Transverse colon (tissue), 4 donors: Measurements from ENCODE around the gene PRPH2. TPM values are rescaled to one million over a fixed set of nuclear protein-coding genes. Genes with fewer than 3 reads are reported as not detected.

Experiments
- DNase-seq: peaks from one replicate; pipeline ENCODE4 v3.0.0-alpha.2; 2019
- H3K27ac ChIP-seq, 4 donors: fragments of 200-600 bp; sonication (generic); 2 replicates each; pipeline ENCODE4 v1.5.1; 2016 to 2018; ENCODE audit warnings: inconsistent platforms in 4 of 4
- H3K27me3 ChIP-seq: fragments of 200-600 bp; sonication (generic); 2 replicates; pipeline ENCODE4 v1.5.1; 2017; ENCODE audit warnings: inconsistent platforms
- H3K36me3 ChIP-seq, 4 donors: fragments of 200-600 bp; sonication (generic); 2 replicates each; pipeline ENCODE4 v1.5.1; 2017 to 2019; ENCODE audit warnings: inconsistent platforms in 4 of 4
- H3K4me1 ChIP-seq, 4 donors: fragments of 200-600 bp; sonication (generic); 2 replicates each; pipeline ENCODE4 v1.5.1; 2017 to 2020; ENCODE audit warnings: inconsistent platforms in 4 of 4
- H3K4me3 ChIP-seq, 4 donors: fragments of 200-600 bp; sonication (generic); 1 replicate in 1 of 4; 2 replicates in 3 of 4; pipeline versions ENCODE4 v1.5.1 to v1.6.1; 2017 to 2019; ENCODE audit warnings: inconsistent platforms in 4 of 4
- H3K9me3 ChIP-seq, 2 donors: fragments of 200-600 bp; sonication (generic); 2 replicates each; pipeline ENCODE4 v1.5.1; 2017 to 2019; ENCODE audit warnings: inconsistent platforms in 2 of 2
- EP300 ChIP-seq: sonication (generic); formaldehyde crosslinking; IDR thresholded peaks from one replicate; pipeline ENCODE4 v1.6.1; 2017; ENCODE audit warnings: antibody characterized with exemption, low read depth
- POLR2A ChIP-seq: fragments of 450-650 bp; IDR thresholded peaks from one replicate; pipeline ENCODE4 v1.6.1; 2016; ENCODE audit warnings: antibody characterized with exemption, mild to moderate bottlenecking, moderate library complexity
- POLR2AphosphoS5 ChIP-seq, 3 donors: sonication (generic); formaldehyde crosslinking; IDR thresholded peaks; one replicate each; pipeline ENCODE4 v1.6.1; 2016; ENCODE audit warnings: antibody characterized with exemption in 3 of 3
- WGBS, 2 donors: methylation state at CpG; one replicate each; pipeline ENCODE4 v1.1.5; 2018; ENCODE audit warnings: low coverage in 1 of 2; 5-methylcytosine and 5-hydroxymethylcytosine counted together
- in situ Hi-C, 4 donors: fragments of 200-750 bp; cut with MboI; loops; one replicate each; pipeline versions ENCODE4 v1.15.0 to v1.15.1; 2017; ENCODE audit warnings: low sequenced_read_pairs in 3 of 4, low pct_ligation_motif_present in 1 of 4, low pct_unique_long_range_greater_than_20kb in 1 of 4
- intact Hi-C: fragments of 100-400 bp; cut with DNase I; formaldehyde crosslinking; loops from one replicate; pipeline ENCODE4 v1.15.1; 2023; ENCODE audit warnings: low total_unique reads
- total RNA-seq, 4 donors: library from RNA; depleted of rRNA; stranded (reverse); fragments of >200 nt; gene quantifications; one replicate each; pipeline ENCODE4 v1.1.0, GENCODE V29; 2016
- TF ChIP-seq, protein P1 (sequence below), 5 experiments: fragments of 200-600 bp in 3 of 5; fragments of 450-650 bp in 2 of 5; sonication (generic) in 3 of 5; IDR thresholded peaks; 1 replicate in 2 of 5; 2 replicates in 3 of 5; pipeline ENCODE4 v1.5.1; 2016 to 2017; ENCODE audit warnings: antibody characterized with exemption in 5 of 5, inconsistent platforms in 3 of 5, mild to moderate bottlenecking in 2 of 5, moderate library complexity in 1 of 5

Gene PRPH2
- total RNA-seq, 4 donors from 2014 or later: 0.27 to 1.1 (median 0.32) TPM; not detected in 1

- in situ Hi-C loops: no loop called here
These were observed 36.5 kb upstream of the PRPH2 start for GRCh38 chr6:42758756-42759430.

DNA sequence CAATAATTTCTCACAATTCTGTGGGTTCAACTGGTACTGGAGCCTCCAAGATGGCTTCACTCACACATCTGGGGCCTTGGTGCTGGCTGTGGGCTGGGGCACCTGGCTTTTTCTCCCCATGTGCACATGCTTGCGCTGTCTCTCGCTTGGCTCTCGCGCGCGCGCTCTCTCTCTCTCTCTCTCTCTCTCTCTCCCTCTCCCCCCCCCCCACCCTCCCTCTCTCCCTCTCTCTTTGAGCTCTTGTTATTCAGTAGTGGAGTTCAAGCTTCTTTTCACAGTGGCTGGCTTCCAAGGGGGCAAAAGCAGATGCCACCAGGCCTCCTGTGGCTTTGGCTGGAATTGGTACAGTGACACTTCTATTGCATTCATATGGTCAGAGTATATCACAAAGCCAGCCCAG is 34.3 kb upstream of the PRPH2 start:
- peaks cover 0 to 3% (median under 1%) of the 10 kb centered on the region in 4 donors for H3K4me1 ChIP-seq
- no peaks in the 10 kb centered on the region for H3K27me3 ChIP-seq
- no peaks in the 10 kb centered on the region for H3K36me3 ChIP-seq
- TF ChIP-seq, protein P1, sequence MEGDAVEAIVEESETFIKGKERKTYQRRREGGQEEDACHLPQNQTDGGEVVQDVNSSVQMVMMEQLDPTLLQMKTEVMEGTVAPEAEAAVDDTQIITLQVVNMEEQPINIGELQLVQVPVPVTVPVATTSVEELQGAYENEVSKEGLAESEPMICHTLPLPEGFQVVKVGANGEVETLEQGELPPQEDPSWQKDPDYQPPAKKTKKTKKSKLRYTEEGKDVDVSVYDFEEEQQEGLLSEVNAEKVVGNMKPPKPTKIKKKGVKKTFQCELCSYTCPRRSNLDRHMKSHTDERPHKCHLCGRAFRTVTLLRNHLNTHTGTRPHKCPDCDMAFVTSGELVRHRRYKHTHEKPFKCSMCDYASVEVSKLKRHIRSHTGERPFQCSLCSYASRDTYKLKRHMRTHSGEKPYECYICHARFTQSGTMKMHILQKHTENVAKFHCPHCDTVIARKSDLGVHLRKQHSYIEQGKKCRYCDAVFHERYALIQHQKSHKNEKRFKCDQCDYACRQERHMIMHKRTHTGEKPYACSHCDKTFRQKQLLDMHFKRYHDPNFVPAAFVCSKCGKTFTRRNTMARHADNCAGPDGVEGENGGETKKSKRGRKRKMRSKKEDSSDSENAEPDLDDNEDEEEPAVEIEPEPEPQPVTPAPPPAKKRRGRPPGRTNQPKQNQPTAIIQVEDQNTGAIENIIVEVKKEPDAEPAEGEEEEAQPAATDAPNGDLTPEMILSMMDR (IDR thresholded peaks at IDR 0.05): no peak
- TF ChIP-seq EP300 (no peak), POLR2AphosphoS5 (IDR thresholded peaks at IDR 0.05) (no peak), POLR2A (no peak)
- H3K27ac ChIP-seq: no peak overlapping the region
- no peak overlapping the region for H3K4me3 ChIP-seq
- intact Hi-C loops: no loop called here
- in situ Hi-C loops: no loop called here
- H3K9me3 ChIP-seq: no peaks in the 10 kb centered on the region
- WGBS, 2 donors: 95% methylated on average over 7 of the region's 7 CpGs; no CpG with 5 or more reads in 1 of the 2 donors
- no peak for DNase-seq

More at GRCh38 chr6:42758756-42759430, 36.5 kb upstream of the PRPH2 start:
- H3K27ac ChIP-seq: no peak overlapping the region
- DNase-seq: no peak
- no peaks in the 10 kb centered on the region for H3K36me3 ChIP-seq
- intact Hi-C loops: no loop called here
- H3K27me3 ChIP-seq: no peaks in the 10 kb centered on the region
- H3K4me1 ChIP-seq: peaks cover 0 to 16% (median 7%) of the 10 kb centered on the region in 4 donors
- TF ChIP-seq POLR2AphosphoS5 (IDR thresholded peaks at IDR 0.05) (no peak), EP300 (no peak), POLR2A (no peak)
- TF ChIP-seq, protein P1 (IDR thresholded peaks at IDR 0.05): no peak
- H3K9me3 ChIP-seq: no peaks in the 10 kb centered on the region
- H3K4me3 ChIP-seq: no peak overlapping the region
- WGBS, 2 donors: 84% methylated on average over 3 of the region's 3 CpGs; no CpG with 5 or more reads in 1 of the 2 donors

DNA sequence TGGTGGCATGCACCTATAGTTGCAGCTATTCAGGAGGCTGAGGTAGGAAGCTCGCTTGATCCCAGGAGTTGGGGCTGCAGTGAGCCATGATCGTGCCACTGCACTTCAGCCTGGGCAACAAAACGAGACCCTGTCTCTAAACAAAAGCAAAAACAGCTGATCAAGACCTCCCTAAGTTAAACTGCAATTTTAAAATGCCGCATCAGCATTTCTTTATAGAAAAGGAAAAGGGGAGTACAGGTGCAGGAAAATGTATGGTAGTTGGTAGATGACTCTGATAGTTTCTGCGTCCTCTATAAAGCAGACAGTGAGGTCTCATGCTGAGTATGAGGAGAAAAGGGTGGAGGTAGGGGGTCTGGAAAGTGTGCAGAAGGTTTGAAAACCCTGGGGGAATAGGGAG is 32.4 kb upstream of the PRPH2 start:
- no peaks in the 10 kb centered on the region for H3K36me3 ChIP-seq
- no peaks in the 10 kb centered on the region for H3K27me3 ChIP-seq
- H3K4me3 ChIP-seq: no peak overlapping the region
- H3K4me1 ChIP-seq: peaks cover 0 to 5% (median 2%) of the 10 kb centered on the region in 4 donors
- in situ Hi-C loops: no loop called here
- H3K9me3 ChIP-seq: no peaks in the 10 kb centered on the region
- 94 to 100% methylated on average over 2 to 5 of the region's 5 CpGs for WGBS, 2 donors
- TF ChIP-seq, protein P1 (IDR thresholded peaks at IDR 0.05): no peak
- no peak for DNase-seq
- H3K27ac ChIP-seq: no peak overlapping the region
- intact Hi-C loops: no loop called here

GRCh38 chr6:42751055-42751454 is 28.7 kb upstream of the PRPH2 start:
- Histone ChIP-seq H3K9me3 (no peaks in the 10 kb centered on the region), H3K4me1 (peaks cover 8 to 17% (median 13%) of the 10 kb centered on the region in 4 donors), H3K27me3 (no peaks in the 10 kb centered on the region), H3K36me3 (no peaks in the 10 kb centered on the region), H3K4me3 (no peak overlapping the region), H3K27ac (no peak overlapping the region)
- no peak for DNase-seq
- in situ Hi-C loops (no loop called here), intact Hi-C loops (no loop called here)
- WGBS, 2 donors: 58 to 64% methylated on average over 2 to 3 of the region's 3 CpGs
- TF ChIP-seq POLR2AphosphoS5 (IDR thresholded peaks at IDR 0.05): no peak
- no peak for TF ChIP-seq EP300
- no peak for TF ChIP-seq POLR2A
- TF ChIP-seq, protein P1 (IDR thresholded peaks at IDR 0.05): no peak
